Right atrium auricular region (tissue), 2 donors: ENCODE data around the gene PSD. TPM values are rescaled to one million over a fixed set of nuclear protein-coding genes. Genes with fewer than 3 reads are reported as not detected.
A peak's percentile ranks its signal among the peaks of the same experiment; 100 is the strongest.

Source experiments
- DNase-seq: peaks from one replicate; pipeline ENCODE4 v3.0.0-alpha.2; 2019; ENCODE audit warnings: low spot score
- H3K27ac ChIP-seq, 2 donors: fragments of 200-600 bp; sonication (generic); 1 replicate in 1 of 2; 2 replicates in 1 of 2; pipeline ENCODE4 v1.5.1; 2016 to 2019
- H3K27me3 ChIP-seq, 2 donors: fragments of 200-600 bp; sonication (generic); one replicate each; pipeline versions ENCODE4 v1.5.1 to v1.6.0; 2017 to 2019
- H3K36me3 ChIP-seq: fragments of 200-600 bp; sonication (generic); one replicate; pipeline ENCODE4 v1.5.1; 2016
- H3K4me1 ChIP-seq, 2 donors: fragments of 200-600 bp; sonication (generic); one replicate each; pipeline versions ENCODE4 v1.5.1 to v1.6.0; 2017 to 2019
- H3K4me3 ChIP-seq, 2 donors: fragments of 200-600 bp; sonication (generic); 1 replicate in 1 of 2; 2 replicates in 1 of 2; pipeline ENCODE4 v1.5.1; 2017 to 2019; ENCODE audit warnings: mild to moderate bottlenecking in 1 of 2, moderate library complexity in 1 of 2
- H3K9me3 ChIP-seq, 2 donors: fragments of 200-600 bp; sonication (generic); one replicate each; pipeline ENCODE4 v1.5.1; 2019
- total RNA-seq, 2 donors: library from RNA; depleted of rRNA; stranded (reverse); fragments of >200 nt; gene quantifications; one replicate each; pipeline ENCODE4 v1.1.0, GENCODE V29; 2016
- TF ChIP-seq, protein P1 (sequence below), 2 donors: fragments of 200-600 bp; sonication (generic); IDR thresholded peaks; one replicate each; pipeline ENCODE4 v1.5.1; 2019; ENCODE audit warnings: antibody characterized with exemption in 2 of 2

PSD gene
- total RNA-seq, 2 donors from 2014 or later: 2.2 to 9.7 TPM

DNA sequence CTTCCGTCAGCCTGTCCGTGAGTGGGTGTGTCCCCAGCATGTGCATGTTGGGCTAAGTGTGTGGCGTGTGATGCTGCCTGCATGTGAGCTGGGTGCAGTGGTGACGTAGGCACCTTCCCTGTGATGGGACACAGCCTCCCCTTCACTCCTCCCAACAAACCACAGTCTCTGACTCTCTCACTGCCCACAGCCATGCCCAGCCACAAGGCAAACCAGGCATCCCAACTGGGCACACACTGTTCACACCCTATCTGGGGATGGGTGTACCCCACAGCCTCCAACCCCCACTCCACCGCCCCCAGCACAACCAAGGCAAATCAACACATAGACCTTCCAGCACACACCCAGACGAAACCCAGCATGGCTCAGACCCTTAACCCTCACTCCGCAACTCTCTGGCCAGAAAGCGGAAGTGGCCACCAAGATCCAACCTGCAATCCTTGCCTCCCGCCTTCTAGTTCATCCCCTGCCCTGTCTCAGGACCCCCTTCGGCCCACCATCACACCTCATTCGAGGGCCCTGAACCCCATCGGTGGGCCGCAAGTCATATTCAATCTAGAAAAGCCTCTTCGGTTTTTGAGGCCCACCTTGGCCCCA is 10.4 kb downstream of the PSD start:
- H3K4me3 ChIP-seq: peak overlapping the region in 1 of 2 donors; percentile 54
- H3K27ac ChIP-seq: no peak overlapping the region
- peaks cover 0 to 5% of the 10 kb centered on the region in 2 donors for H3K27me3 ChIP-seq
- H3K9me3 ChIP-seq: no peaks in the 10 kb centered on the region
- H3K4me1 ChIP-seq: peaks cover 0 to 11% of the 10 kb centered on the region in 2 donors
- DNase-seq: no peak
- no peaks in the 10 kb centered on the region for H3K36me3 ChIP-seq
- TF ChIP-seq, protein P1, sequence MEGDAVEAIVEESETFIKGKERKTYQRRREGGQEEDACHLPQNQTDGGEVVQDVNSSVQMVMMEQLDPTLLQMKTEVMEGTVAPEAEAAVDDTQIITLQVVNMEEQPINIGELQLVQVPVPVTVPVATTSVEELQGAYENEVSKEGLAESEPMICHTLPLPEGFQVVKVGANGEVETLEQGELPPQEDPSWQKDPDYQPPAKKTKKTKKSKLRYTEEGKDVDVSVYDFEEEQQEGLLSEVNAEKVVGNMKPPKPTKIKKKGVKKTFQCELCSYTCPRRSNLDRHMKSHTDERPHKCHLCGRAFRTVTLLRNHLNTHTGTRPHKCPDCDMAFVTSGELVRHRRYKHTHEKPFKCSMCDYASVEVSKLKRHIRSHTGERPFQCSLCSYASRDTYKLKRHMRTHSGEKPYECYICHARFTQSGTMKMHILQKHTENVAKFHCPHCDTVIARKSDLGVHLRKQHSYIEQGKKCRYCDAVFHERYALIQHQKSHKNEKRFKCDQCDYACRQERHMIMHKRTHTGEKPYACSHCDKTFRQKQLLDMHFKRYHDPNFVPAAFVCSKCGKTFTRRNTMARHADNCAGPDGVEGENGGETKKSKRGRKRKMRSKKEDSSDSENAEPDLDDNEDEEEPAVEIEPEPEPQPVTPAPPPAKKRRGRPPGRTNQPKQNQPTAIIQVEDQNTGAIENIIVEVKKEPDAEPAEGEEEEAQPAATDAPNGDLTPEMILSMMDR (IDR thresholded peaks at IDR 0.05): no peak

DNA sequence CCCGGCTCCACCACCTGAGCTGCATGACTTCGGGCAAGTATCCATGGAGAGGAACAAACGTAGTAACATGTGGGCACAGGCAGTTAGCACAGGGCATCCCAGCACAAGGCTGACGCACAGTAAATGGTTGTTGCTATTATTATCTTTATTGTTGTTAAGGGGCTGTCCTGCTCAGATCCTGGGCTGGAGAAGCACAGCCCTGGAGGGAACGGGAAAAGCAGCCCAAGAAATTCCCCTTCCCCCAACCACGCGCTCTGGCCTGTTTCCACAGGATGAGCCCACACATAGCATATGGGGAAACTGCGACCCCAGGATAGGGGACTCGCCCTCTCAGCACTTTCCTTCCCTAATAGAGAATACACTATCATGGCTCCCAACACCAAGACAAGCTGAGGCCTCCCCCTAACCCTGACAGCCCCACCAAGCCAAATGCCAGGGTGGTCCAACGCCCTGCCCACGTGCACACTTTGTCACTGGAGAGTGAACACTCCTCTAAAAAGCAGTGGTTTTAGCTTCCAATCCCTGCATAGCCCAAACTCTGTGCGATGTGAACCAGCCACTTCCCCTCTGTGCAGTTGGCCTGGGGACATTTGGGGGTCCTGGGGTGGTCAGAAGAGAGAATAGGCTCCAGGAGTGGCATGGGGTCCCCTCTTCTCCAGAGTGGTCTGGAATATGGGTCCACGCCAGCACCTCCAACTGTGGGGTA is 11.0 kb downstream of the PSD start:
- H3K4me3 ChIP-seq: no peak overlapping the region
- H3K9me3 ChIP-seq: no peaks in the 10 kb centered on the region
- H3K27ac ChIP-seq: no peak overlapping the region
- H3K27me3 ChIP-seq: peaks cover 0 to 5% of the 10 kb centered on the region in 2 donors
- H3K4me1 ChIP-seq: peaks cover 0 to 11% of the 10 kb centered on the region in 2 donors
- TF ChIP-seq, protein P1 (IDR thresholded peaks at IDR 0.05): no peak
- H3K36me3 ChIP-seq: no peaks in the 10 kb centered on the region
- DNase-seq: no peak

DNA sequence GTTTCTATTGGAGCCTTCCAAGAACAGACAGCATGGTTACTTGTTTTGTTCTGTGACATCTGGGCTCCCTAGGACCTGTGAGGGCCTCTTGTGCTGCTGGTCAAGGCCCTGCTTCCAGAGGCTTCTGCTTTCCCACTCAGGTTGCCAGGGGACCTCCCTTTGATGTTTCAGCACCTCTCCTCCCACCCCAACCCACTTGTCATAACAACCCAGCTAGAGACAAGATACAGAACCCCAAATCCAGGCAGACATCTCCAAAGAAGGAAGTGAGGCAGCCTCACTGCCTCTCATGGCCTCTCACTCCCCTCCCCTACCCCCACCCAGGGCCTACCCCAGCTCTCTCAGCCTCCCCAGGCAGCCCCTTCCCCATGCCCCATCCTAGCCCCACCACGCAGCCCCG is 11.8 kb downstream of the PSD start:
- no peak overlapping the region for H3K27ac ChIP-seq
- H3K36me3 ChIP-seq: peaks cover 5% of the 10 kb centered on the region
- H3K4me3 ChIP-seq: no peak overlapping the region
- H3K4me1 ChIP-seq: peaks cover 0 to 11% of the 10 kb centered on the region in 2 donors
- peaks cover 0 to 5% of the 10 kb centered on the region in 2 donors for H3K27me3 ChIP-seq
- no peak for DNase-seq
- no peaks in the 10 kb centered on the region for H3K9me3 ChIP-seq
- TF ChIP-seq, protein P1 (IDR thresholded peaks at IDR 0.05): no peak

DNA sequence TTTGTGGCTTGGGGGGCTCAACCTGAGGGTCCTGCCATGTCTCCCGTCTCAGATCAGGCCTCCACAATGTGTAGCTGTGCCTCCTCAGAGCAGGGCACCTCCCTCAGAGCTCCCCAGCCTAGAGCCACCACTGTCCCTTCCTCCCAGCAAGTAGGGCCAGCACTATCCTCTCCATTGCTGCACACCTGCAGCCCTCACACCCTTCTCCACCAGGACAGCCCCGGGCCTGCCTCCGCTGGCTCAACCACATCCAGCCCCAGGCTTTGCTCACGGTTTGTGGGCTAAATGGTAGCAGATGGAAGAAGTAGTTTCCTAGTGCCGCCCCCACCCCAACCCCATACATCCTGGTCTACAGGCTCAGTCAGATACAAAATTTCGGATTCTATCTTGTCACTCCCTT is 13.0 kb downstream of the PSD start:
- peaks cover 0 to 4% of the 10 kb centered on the region in 2 donors for H3K27me3 ChIP-seq
- no peak for DNase-seq
- peaks cover 0 to 8% of the 10 kb centered on the region in 2 donors for H3K4me1 ChIP-seq
- no peaks in the 10 kb centered on the region for H3K9me3 ChIP-seq
- no peak overlapping the region for H3K4me3 ChIP-seq
- peaks cover 14% of the 10 kb centered on the region for H3K36me3 ChIP-seq
- no peak overlapping the region for H3K27ac ChIP-seq
- TF ChIP-seq, protein P1 (IDR thresholded peaks at IDR 0.05): no peak

DNA sequence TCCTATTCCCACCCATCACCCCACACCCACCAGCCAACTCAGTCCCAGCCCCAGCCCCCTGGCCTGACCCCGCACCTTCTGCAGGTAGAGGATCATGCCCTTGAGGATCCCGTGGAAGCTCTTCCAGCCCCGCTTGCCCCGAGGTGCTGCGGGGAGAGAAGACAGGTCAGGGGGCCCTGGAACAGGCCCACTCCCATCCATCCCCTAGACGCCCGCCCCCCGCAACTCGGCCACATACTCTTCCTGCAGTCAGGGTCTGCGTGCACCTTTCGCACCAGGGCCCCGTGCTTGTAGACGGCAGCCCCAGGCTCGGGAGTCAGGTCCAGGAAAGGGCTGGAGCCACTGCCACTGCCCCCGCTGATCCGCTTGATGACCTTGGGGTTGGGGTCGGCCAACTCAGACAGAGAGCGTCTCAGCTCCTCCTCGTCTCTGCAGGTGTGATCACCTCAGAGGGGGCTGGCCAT is 13.4 kb downstream of the PSD start:
- no peak overlapping the region for H3K27ac ChIP-seq
- no peaks in the 10 kb centered on the region for H3K27me3 ChIP-seq
- H3K36me3 ChIP-seq: peaks cover 14% of the 10 kb centered on the region
- peaks cover 0 to 4% of the 10 kb centered on the region in 2 donors for H3K4me1 ChIP-seq
- DNase-seq: no peak
- TF ChIP-seq, protein P1 (IDR thresholded peaks at IDR 0.05): no peak
- H3K9me3 ChIP-seq: no peaks in the 10 kb centered on the region
- no peak overlapping the region for H3K4me3 ChIP-seq
